ENCODE measurements around the gene RUVBL2.

RUVBL2 gene

GRCh38 chr19:48977061-48977460, 16.6 kb upstream of the RUVBL2 start:
- H3K4me3 ChIP-seq (ENCODE audit: low read length) = no peak overlapping the region
- TF ChIP-seq CTCF (conservative IDR thresholded peaks at IDR 0.05; ENCODE audit: low read depth, low read length) = no peak
- no peak for DNase-seq (ENCODE audit: low read depth)

- no peak for DNase-seq (ENCODE audit: low read depth)
- no peak overlapping the region for H3K4me3 ChIP-seq (ENCODE audit: low read length)
- TF ChIP-seq CTCF (conservative IDR thresholded peaks at IDR 0.05; ENCODE audit: low read depth, low read length) = no peak
Measured at GRCh38 chr19:48982280-48982679, 11.4 kb upstream of the RUVBL2 start.

GRCh38 chr19:48985711-48986110, 8.0 kb upstream of the RUVBL2 start:
- DNase-seq (ENCODE audit: low read depth) = no peak
- TF ChIP-seq CTCF (conservative IDR thresholded peaks at IDR 0.05; ENCODE audit: low read depth, low read length) = no peak

GRCh38 chr19:48986211-48986610, 7.5 kb upstream of the RUVBL2 start:
- no peak for DNase-seq (ENCODE audit: low read depth)
- no peak overlapping the region for H3K4me3 ChIP-seq (ENCODE audit: low read length)
- no peak for TF ChIP-seq CTCF (conservative IDR thresholded peaks at IDR 0.05; ENCODE audit: low read depth, low read length)

More at GRCh38 chr19:48985711-48986110, 8.0 kb upstream of the RUVBL2 start:
- no peak overlapping the region for H3K4me3 ChIP-seq (ENCODE audit: low read length)

GRCh38 chr19:48987323-48987722, 6.4 kb upstream of the RUVBL2 start:
- H3K4me3 ChIP-seq (ENCODE audit: low read length) = no peak overlapping the region
- no peak for DNase-seq (ENCODE audit: low read depth)
- TF ChIP-seq CTCF (conservative IDR thresholded peaks at IDR 0.05; ENCODE audit: low read depth, low read length) = peak; percentile 7

- H3K4me3 ChIP-seq (ENCODE audit: low read length) = no peak overlapping the region
- TF ChIP-seq CTCF (conservative IDR thresholded peaks at IDR 0.05; ENCODE audit: low read depth, low read length) = no peak
- DNase-seq (ENCODE audit: low read depth) = no peak
Measured at GRCh38 chr19:48988286-48988685, 5.4 kb upstream of the RUVBL2 start.

- no peak for DNase-seq (ENCODE audit: low read depth)
- TF ChIP-seq CTCF (conservative IDR thresholded peaks at IDR 0.05; ENCODE audit: low read depth, low read length) = no peak
- H3K4me3 ChIP-seq (ENCODE audit: low read length) = no peak overlapping the region
Measured at GRCh38 chr19:48988860-48989259, 4.8 kb upstream of the RUVBL2 start.

Data from retinal pigment epithelial cell (primary cell).